Measurements from ENCODE around the gene FAM221B. TPM values are rescaled to one million over a fixed set of nuclear protein-coding genes. Genes with fewer than 3 reads are reported as not detected.

FAM221B gene
- polyA plus RNA-seq, 3 donors, result 0.10 to 0.26 TPM; not detected in 1

DNA sequence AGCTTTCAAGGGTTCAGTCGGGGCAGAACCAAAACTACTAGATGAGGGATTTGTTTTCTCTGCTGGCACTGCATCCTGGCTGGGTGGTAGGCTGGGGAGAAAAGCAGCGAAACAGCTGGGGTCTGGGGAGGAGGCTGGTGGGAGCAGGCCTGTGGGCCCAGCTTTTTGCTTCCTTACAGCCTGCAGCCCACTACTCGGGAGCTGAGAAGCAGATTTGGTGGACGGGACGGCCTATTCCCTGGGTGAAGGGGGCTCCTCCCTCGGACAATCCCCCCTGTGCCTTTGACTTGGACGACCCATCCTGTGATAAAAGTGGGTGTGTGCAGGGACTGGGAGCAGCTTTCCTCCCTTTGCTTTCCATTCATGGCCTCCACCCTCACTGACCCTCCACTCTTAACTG lies 28.0 kb downstream of the FAM221B start:
- no peak for DNase-seq (ENCODE audit: extremely low read depth in 1 of 11, low read depth in 9 of 11, low spot score in 4 of 11)

- DNase-seq (ENCODE audit: extremely low read depth in 1 of 11, low read depth in 9 of 11, low spot score in 4 of 11), result no peak
Measured at GRCh38 chr9:35798658-35799374, 29.7 kb downstream of the FAM221B start.

- no peak for DNase-seq (ENCODE audit: extremely low read depth in 1 of 11, low read depth in 9 of 11, low spot score in 4 of 11)
Measured at GRCh38 chr9:35797311-35798109, 31.0 kb downstream of the FAM221B start.

GRCh38 chr9:35795695-35796094 lies 32.8 kb downstream of the FAM221B start:
- DNase-seq (ENCODE audit: extremely low read depth in 1 of 11, low read depth in 9 of 11, low spot score in 4 of 11), result no peak

- DNase-seq (ENCODE audit: extremely low read depth in 1 of 11, low read depth in 9 of 11, low spot score in 4 of 11), result no peak
Measured at GRCh38 chr9:35793461-35793860, 35.1 kb downstream of the FAM221B start.

DNA sequence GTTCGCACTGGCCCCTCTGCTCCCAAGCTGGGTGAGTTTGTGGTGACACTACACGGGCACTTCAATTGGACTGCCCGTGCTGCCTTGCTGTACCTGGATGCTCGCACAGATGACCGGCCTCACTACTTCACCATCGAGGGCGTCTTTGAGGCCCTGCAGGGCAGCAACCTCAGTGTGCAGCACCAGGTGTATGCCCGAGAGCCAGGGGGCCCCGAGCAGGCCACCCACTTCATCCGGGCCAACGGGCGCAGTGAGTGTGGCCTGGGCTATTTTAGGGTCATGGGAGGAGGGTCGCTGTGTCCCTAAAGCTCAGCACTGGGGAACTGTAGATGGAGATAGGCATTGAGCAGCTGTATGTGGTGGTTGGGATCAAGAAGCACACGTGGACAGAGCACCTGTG lies 35.7 kb downstream of the FAM221B start:
- DNase-seq (ENCODE audit: extremely low read depth in 1 of 11, low read depth in 9 of 11, low spot score in 4 of 11), result no peak

DNA sequence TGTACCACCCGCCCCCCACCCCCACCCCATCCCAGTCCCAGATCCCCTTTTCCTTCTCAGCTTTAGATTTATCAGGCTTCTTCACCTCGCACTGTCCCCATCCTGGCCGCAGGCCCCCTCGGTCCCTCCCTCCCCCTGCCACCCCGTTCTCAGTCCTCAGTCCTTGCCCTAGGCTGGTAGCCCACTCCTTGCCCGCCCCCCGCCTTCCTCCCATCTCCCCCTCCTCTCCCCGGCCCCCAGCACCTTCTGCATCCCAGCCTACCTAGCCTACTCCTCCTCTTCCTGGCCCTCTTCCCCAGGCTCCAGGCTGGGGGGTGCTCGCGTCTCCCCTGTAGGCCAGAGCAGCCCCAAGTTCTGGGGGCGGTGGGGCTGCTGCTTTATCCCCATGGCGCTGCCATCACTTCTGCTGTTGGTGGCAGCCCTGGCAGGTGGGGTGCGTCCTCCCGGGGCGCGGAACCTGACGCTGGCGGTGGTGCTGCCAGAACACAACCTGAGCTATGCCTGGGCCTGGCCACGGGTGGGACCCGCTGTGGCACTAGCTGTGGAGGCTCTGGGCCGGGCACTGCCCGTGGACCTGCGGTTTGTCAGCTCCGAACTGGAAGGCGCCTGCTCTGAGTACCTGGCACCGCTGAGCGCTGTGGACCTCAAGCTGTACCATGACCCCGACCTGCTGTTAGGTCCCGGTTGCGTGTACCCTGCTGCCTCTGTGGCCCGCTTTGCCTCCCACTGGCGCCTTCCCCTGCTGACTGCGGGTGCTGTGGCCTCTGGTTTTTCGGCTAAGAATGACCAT lies 36.3 kb downstream of the FAM221B start:
- no peak for DNase-seq (ENCODE audit: extremely low read depth in 1 of 11, low read depth in 9 of 11, low spot score in 4 of 11)

DNA sequence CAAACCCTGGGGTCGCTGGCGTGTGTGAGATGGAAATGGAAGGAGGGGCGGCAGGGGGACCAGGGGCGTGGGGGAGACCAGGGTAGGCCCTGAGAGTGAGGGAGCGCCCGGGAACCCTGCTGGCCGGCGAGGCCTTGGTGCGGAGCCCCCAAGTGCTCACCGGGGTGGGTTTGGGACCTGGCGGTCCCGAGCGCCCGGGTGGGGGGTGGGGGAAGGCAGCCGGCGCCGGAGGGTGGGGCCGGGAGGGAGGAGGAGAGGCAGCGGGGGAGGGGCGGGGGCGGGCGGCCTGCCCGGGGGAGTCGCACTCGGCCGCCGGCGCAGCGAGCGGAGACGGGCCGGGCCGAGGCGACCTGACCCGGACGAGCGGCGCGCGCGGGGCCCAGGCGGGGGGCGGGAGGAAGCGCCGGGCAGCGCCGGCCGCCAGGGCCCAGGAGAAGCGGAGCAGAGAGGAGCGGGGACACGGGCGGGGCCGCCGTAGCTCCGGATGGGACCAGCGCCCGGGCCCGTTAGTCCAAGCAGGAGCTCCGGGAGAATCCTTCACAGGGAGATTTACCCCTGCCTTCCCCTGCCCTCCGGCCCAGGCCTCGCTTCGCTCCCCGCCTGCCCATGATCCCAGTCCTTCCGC lies 37.1 kb downstream of the FAM221B start, which contains the start of gene NPR2:
NPR2 (plus strand) TSS at position 295 of the 625 bp plus-strand sequence. CDS start 818 bp downstream, outside the sequence.
- no peak for DNase-seq (ENCODE audit: extremely low read depth in 1 of 11, low read depth in 9 of 11, low spot score in 4 of 11)

- DNase-seq (ENCODE audit: extremely low read depth in 1 of 11, low read depth in 9 of 11, low spot score in 4 of 11), result peak in 9 of 11 donors; percentile 59 to 86 (median 75)
Measured at GRCh38 chr9:35790385-35791296, 37.9 kb downstream of the FAM221B start.

DNA sequence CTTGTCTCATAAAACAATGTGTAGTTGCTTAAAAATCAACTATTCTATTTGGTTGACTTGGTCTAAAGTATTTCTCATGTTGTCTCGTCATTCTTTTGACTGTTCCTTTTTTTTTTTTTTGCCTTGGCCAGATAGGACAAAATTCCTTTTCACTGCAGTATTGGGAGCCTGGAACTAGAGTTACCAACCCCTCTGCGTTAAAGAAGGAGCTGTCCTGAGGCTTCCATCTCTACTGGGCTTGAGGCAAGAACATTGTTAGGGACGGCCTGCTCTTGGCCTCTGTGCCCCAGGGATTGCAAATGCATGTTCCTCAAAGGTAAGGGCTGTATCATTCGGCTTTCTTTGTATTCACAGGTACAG lies 38.5 kb downstream of the FAM221B start:
- DNase-seq (ENCODE audit: extremely low read depth in 1 of 11, low read depth in 9 of 11, low spot score in 4 of 11), result no peak

DNA sequence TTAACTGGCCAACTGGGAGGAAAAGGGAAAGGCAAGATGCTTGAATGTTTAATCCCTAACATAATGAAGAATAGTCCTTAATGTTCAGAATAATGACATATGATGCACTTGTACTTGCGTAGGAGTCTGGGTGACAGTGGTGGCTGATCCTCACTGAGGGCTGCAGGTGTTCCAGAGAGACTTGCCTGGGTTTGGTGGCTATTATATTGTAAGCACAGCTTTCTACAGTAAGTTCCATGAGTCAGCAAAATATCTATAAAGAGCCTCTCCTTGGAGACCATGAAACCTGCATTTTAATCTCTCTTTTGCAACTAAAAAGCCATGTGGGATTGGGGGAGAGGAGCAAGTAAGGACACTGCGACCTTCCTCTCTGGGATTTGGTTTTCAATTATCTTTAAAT lies 39.0 kb downstream of the FAM221B start:
- no peak for DNase-seq (ENCODE audit: extremely low read depth in 1 of 11, low read depth in 9 of 11, low spot score in 4 of 11)

DNA sequence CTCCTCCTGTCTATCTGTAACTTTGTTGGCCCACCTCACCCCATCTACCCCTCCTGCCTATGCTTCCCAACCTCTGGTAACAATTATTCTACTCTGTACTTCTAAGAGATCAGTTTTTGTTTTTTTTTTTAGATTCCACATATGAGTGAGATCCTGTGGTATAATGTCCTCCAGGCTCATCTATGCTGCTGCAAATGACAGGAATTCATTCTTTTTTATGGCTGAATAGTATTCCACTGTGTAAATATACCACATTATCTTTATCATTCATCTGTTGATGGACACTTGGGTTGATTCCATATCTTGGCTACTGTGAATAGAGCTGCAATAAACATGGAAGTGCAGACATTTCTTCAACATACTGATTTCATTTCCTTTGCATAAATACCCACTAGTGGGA lies 45.1 kb downstream of the FAM221B start:
- DNase-seq (ENCODE audit: extremely low read depth in 1 of 11, low read depth in 9 of 11, low spot score in 4 of 11), result no peak

GRCh38 chr9:35781066-35781465 lies 47.5 kb downstream of the FAM221B start:
- DNase-seq (ENCODE audit: extremely low read depth in 1 of 11, low read depth in 9 of 11, low spot score in 4 of 11), result no peak

DNA sequence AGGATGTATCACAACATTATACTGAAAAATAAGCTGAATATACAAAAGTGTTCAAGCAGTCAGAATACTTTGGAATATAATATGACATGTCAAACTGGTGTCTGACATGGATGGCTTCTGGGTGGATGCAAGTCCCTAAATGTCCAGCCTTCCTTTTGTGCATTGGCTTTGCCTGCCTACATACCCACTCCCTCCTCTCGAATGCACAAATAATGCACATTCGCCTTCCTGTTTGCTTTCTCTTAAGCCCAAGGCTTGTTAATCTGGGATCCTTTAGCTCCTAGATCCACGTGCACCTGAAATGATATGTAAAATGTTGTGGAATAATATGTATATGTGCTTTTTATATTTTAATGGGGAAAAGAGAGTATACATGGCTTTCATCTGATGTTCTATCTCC lies 50.0 kb downstream of the FAM221B start:
- DNase-seq (ENCODE audit: extremely low read depth in 1 of 11, low read depth in 9 of 11, low spot score in 4 of 11), result no peak

DNA sequence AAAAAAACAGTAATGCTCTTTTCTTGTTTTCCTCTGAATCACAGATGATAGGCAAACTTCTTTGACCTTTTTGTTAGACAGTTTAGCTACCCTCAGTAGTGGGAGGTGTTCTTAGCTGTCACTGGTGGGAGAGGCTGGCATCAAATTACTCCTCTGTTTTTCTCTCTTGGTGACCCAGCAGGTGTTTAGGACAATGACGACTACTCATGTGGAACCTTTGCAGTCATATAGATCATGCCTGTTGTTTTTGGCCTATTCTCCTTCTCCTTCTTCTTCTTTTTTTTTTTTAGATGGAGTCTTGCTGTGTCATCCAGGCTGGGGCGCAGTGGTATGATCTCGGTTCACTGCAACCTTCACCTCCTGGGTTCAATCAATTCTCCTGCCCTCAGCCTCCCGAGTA lies 52.5 kb downstream of the FAM221B start:
- DNase-seq (ENCODE audit: extremely low read depth in 1 of 11, low read depth in 9 of 11, low spot score in 4 of 11), result peak in 2 of 11 donors; percentile 67 to 76

- no peak for DNase-seq (ENCODE audit: extremely low read depth in 1 of 11, low read depth in 9 of 11, low spot score in 4 of 11)
Measured at GRCh38 chr9:35774907-35775635, 53.5 kb downstream of the FAM221B start.

DNA sequence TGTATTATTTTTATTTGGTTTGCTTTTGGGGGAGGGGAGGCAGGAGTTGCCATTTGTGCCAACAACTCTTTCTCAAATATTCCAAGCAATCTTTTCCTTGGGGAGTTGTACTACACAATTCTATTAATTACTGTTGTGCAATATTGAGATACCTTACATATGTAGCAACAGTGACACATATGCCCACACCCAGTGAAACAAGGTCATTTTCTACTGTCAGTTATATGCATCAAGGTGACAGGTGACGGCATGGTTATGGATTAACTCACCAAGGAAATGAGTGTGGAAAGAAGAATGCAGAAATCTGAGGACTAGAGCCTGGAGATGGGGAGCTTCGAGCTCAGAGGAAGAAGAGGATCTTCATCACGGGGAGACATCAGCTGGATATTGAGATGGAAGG lies 56.6 kb downstream of the FAM221B start:
- no peak for DNase-seq (ENCODE audit: extremely low read depth in 1 of 11, low read depth in 9 of 11, low spot score in 4 of 11)

GRCh38 chr9:35771534-35771933 lies 57.0 kb downstream of the FAM221B start:
- no peak for DNase-seq (ENCODE audit: extremely low read depth in 1 of 11, low read depth in 9 of 11, low spot score in 4 of 11)

All from renal cortex interstitium (tissue), 11 donors.